ENCODE results near the gene NIF3L1.

GRCh38 chr2:200845194-200845593 is 44.0 kb upstream of the NIF3L1 start:
- TF ChIP-seq GLIS3 (CRISPR knock-in tag; IDR thresholded peaks at IDR 0.05) = no peak
- no peak for TF ChIP-seq ZFP3 (CRISPR knock-in tag; IDR thresholded peaks at IDR 0.05)
- no peak for TF ChIP-seq ZFP30 (CRISPR knock-in tag; IDR thresholded peaks at IDR 0.05)

All from SK-N-SH treated with all-trans-retinoic acid at 6 μM for 48 hours (cell line).